HG02763 (cell line): ENCODE measurements around the gene CACTIN.
"Not testable (repeated sequence)": the region's sequence is repeated elsewhere in the genome, so short reads cannot be mapped to it uniquely, and the experiment has no call there.

Experiments
- ATAC-seq: cut with Tn5 transposase; IDR thresholded peaks from one replicate; pipeline ENCODE4 v1.9.1; 2021; ENCODE audit warnings: mild to moderate bottlenecking, moderate library complexity; ENCODE audit not compliant: unreplicated experiment

Gene CACTIN

GRCh38 chr19:3631053-3631861 lies 4.7 kb upstream of the CACTIN start:
- ATAC-seq, result no peak

- not testable (repeated sequence) for ATAC-seq
These were observed 2.2 kb upstream of the CACTIN start for GRCh38 chr19:3628766-3629165.

- ATAC-seq, result no peak
These were observed 747 bp upstream of the CACTIN start for GRCh38 chr19:3627351-3627723.

GRCh38 chr19:3625996-3626472 lies 556 bp downstream of the CACTIN start:
- peak; percentile 5 for ATAC-seq

GRCh38 chr19:3623716-3624115 lies 2.9 kb downstream of the CACTIN start:
- no peak for ATAC-seq

- no peak for ATAC-seq
These were observed 4.4 kb downstream of the CACTIN start for GRCh38 chr19:3622224-3622623.

- no peak for ATAC-seq
These were observed 4.9 kb downstream of the CACTIN start for GRCh38 chr19:3621689-3622088.

GRCh38 chr19:3620817-3621547 lies 5.6 kb downstream of the CACTIN start:
- ATAC-seq, result no peak

- no peak for ATAC-seq
These were observed 6.3 kb downstream of the CACTIN start for GRCh38 chr19:3620145-3620816.

- ATAC-seq, result no peak
These were observed 7.0 kb downstream of the CACTIN start for GRCh38 chr19:3619631-3620012.

- ATAC-seq, result no peak
These were observed 7.6 kb downstream of the CACTIN start for GRCh38 chr19:3618811-3619630.

- no peak for ATAC-seq
These were observed 8.3 kb downstream of the CACTIN start for GRCh38 chr19:3618144-3618810.

- ATAC-seq, result no peak
These were observed 9.1 kb downstream of the CACTIN start for GRCh38 chr19:3617463-3617862.

- no peak for ATAC-seq
These were observed 11.0 kb downstream of the CACTIN start for GRCh38 chr19:3615524-3616135.

- ATAC-seq, result no peak
These were observed 11.6 kb downstream of the CACTIN start for GRCh38 chr19:3614858-3615505.

- no peak for ATAC-seq
These were observed 12.6 kb downstream of the CACTIN start for GRCh38 chr19:3613818-3614661.

- ATAC-seq, result no peak
These were observed 13.5 kb downstream of the CACTIN start for GRCh38 chr19:3612901-3613741.

- ATAC-seq, result no peak
These were observed 14.3 kb downstream of the CACTIN start for GRCh38 chr19:3612330-3612729.
